ENCODE data around the gene MRPL48. TPM values are rescaled to one million over a fixed set of nuclear protein-coding genes. Genes with fewer than 3 reads are reported as not detected.

The MRPL48 gene
- total and polyA plus RNA-seq, 7 donors, result 23.8 to 35.2 (median 26.4) TPM

GRCh38 chr11:73854680-73855079, 67.0 kb downstream of the MRPL48 start:
- no peak for TF ChIP-seq CTCF (IDR thresholded peaks at IDR 0.05)
- H3K9me3 ChIP-seq, result no peaks in the 10 kb centered on the region
- H3K4me3 ChIP-seq, result no peak overlapping the region
- ATAC-seq, result no peak
- no peak for DNase-seq
- H3K27ac ChIP-seq, result no peak overlapping the region
- H3K4me1 ChIP-seq, result no peaks in the 10 kb centered on the region
- H3K27me3 ChIP-seq (ENCODE audit: insufficient read depth in 3 of 3, low read length in 2 of 3), result no peaks in the 10 kb centered on the region
- 89 to 94% (median 91%) methylated on average over 1 of the region's 1 CpG for WGBS, 3 donors
- intact Hi-C loops (cut with DNase I), result no loop called here
- peaks cover 0 to 31% of the 10 kb centered on the region in 2 donors for H3K36me3 ChIP-seq (ENCODE audit: insufficient read depth in 1 of 2, low read depth in 1 of 2)

GRCh38 chr11:73856031-73856567, 68.4 kb downstream of the MRPL48 start:
- no peaks in the 10 kb centered on the region for H3K27me3 ChIP-seq (ENCODE audit: insufficient read depth in 3 of 3, low read length in 2 of 3)
- H3K4me3 ChIP-seq, result no peak overlapping the region
- DNase-seq (no peak), ATAC-seq (no peak)
- WGBS, 3 donors, result 68 to 82% (median 75%) methylated on average over 1 of the region's 1 CpG
- peaks cover 0 to 38% of the 10 kb centered on the region in 2 donors for H3K36me3 ChIP-seq (ENCODE audit: insufficient read depth in 1 of 2, low read depth in 1 of 2)
- no peak overlapping the region for H3K27ac ChIP-seq
- no peak for TF ChIP-seq CTCF (IDR thresholded peaks at IDR 0.05)
- intact Hi-C loops (cut with DNase I), result no loop called here
- no peaks in the 10 kb centered on the region for H3K9me3 ChIP-seq
- no peaks in the 10 kb centered on the region for H3K4me1 ChIP-seq

GRCh38 chr11:73859671-73860070, 72.0 kb downstream of the MRPL48 start:
- intact Hi-C loops (cut with DNase I), result no loop called here

GRCh38 chr11:73860202-73860601, 72.5 kb downstream of the MRPL48 start:
- TF ChIP-seq CTCF (IDR thresholded peaks at IDR 0.05), result no peak
- DNase-seq (no peak), ATAC-seq (no peak)
- Histone ChIP-seq H3K9me3 (no peaks in the 10 kb centered on the region), H3K27me3 (ENCODE audit: insufficient read depth in 3 of 3, low read length in 2 of 3) (no peaks in the 10 kb centered on the region), H3K4me1 (no peaks in the 10 kb centered on the region), H3K4me3 (no peak overlapping the region), H3K27ac (no peak overlapping the region), H3K36me3 (ENCODE audit: insufficient read depth in 1 of 2, low read depth in 1 of 2) (peaks cover 0 to 54% of the 10 kb centered on the region in 2 donors)
- intact Hi-C loops (cut with DNase I), result no loop called here
- WGBS, 3 donors, result 52 to 59% (median 56%) methylated on average over 2 of the region's 2 CpGs

More at GRCh38 chr11:73859671-73860070, 72.0 kb downstream of the MRPL48 start:
- Histone ChIP-seq H3K9me3 (no peaks in the 10 kb centered on the region), H3K4me3 (no peak overlapping the region), H3K36me3 (ENCODE audit: insufficient read depth in 1 of 2, low read depth in 1 of 2) (peaks cover 0 to 53% of the 10 kb centered on the region in 2 donors), H3K27ac (no peak overlapping the region), H3K4me1 (no peaks in the 10 kb centered on the region), H3K27me3 (ENCODE audit: insufficient read depth in 3 of 3, low read length in 2 of 3) (no peaks in the 10 kb centered on the region)
- 96 to 98% (median 97%) methylated on average over 2 of the region's 2 CpGs for WGBS, 3 donors
- DNase-seq (no peak), ATAC-seq (no peak)
- no peak for TF ChIP-seq CTCF (IDR thresholded peaks at IDR 0.05)

- ATAC-seq (no peak), DNase-seq (no peak)
- H3K27me3 ChIP-seq (ENCODE audit: insufficient read depth in 3 of 3, low read length in 2 of 3), result no peaks in the 10 kb centered on the region
- TF ChIP-seq CTCF (IDR thresholded peaks at IDR 0.05), result no peak
- H3K4me3 ChIP-seq, result no peak overlapping the region
- WGBS, 3 donors, result 75 to 79% (median 77%) methylated on average over 4 of the region's 4 CpGs
- intact Hi-C loops (cut with DNase I), result no loop called here
- H3K9me3 ChIP-seq, result no peaks in the 10 kb centered on the region
- H3K27ac ChIP-seq, result no peak overlapping the region
- H3K36me3 ChIP-seq (ENCODE audit: insufficient read depth in 1 of 2, low read depth in 1 of 2), result peaks cover 0 to 51% of the 10 kb centered on the region in 2 donors
- peaks cover 5% of the 10 kb centered on the region for H3K4me1 ChIP-seq
These were observed 75.3 kb downstream of the MRPL48 start for GRCh38 chr11:73862986-73863385.
